K562 (cell line): ENCODE measurements around the gene HNRNPLL. TPM values are rescaled to one million over a fixed set of nuclear protein-coding genes. Genes with fewer than 3 reads are reported as not detected.

Experiments
- ARID3A ChIP-seq: IDR thresholded peaks from 2 replicates; pipeline ENCODE4 v1.6.1; 2012; ENCODE audit warnings: low read depth, low read length, improper control_type of control experiment, borderline replicate concordance
- CBX3 ChIP-seq, 2 experiments: IDR thresholded peaks; 1 replicate in 1 of 2; 2 replicates in 1 of 2; pipeline ENCODE4 v1.6.1; 2012; ENCODE audit warnings: inconsistent platforms in 2 of 2, low read length in 2 of 2, borderline replicate concordance in 1 of 2, control low read depth in 1 of 2
- E2F5 ChIP-seq: sonication (generic); formaldehyde crosslinking; IDR thresholded peaks from 2 replicates; pipeline ENCODE4 v1.8.0; 2022; ENCODE audit warnings: mild to moderate bottlenecking, missing genetic modification reagents
- IRF2 ChIP-seq: sonication (generic); formaldehyde crosslinking; IDR thresholded peaks from 2 replicates; pipeline ENCODE4 v1.8.1; 2022; ENCODE audit warnings: mild to moderate bottlenecking, missing genetic modification reagents
- RBM25 ChIP-seq: fragments of 200-400 bp; formaldehyde crosslinking; IDR thresholded peaks from 2 replicates; pipeline ENCODE4 v1.6.1; 2018; ENCODE audit warnings: low read length, low read depth, moderate library complexity; ENCODE audit not compliant: severe bottlenecking
- SMARCE1 ChIP-seq: fragments of 450-650 bp; IDR thresholded peaks from 2 replicates; pipeline ENCODE4 v1.7.1; 2016; ENCODE audit warnings: mild to moderate bottlenecking
- TAL1 ChIP-seq: fragments of 450-650 bp; IDR thresholded peaks from 2 replicates; pipeline ENCODE4 v1.6.1; 2016; ENCODE audit warnings: mild to moderate bottlenecking
- THAP7 ChIP-seq: fragments of 250-450 bp; sonication (Bioruptor Pico); IDR thresholded peaks from 2 replicates; pipeline ENCODE4 v1.5.0; 2021
- ZNF318 ChIP-seq, 2 experiments: fragments of 450-650 bp; IDR thresholded peaks; 2 replicates each; pipeline ENCODE4 v1.6.1; 2016; ENCODE audit warnings: mild to moderate bottlenecking in 2 of 2, borderline replicate concordance in 1 of 2, low read depth in 1 of 2, moderate library complexity in 1 of 2
- polyA plus RNA-seq, 8 experiments: library from polyadenylated mRNA; depleted of rRNA in 4 of 8; stranded (reverse) in 5 of 8; unstranded in 3 of 8; fragments of >200 nt; fragmentation: Nextera tagmentation in 2 of 8; fragmentation: Illumina TruSeq in 1 of 8; extraction: Ambion mirVana in 2 of 8; extraction: Trizol in 1 of 8; gene quantifications; 2 replicates each; pipeline versions ENCODE4 v1.2.1 to v1.2.3, GENCODE V29; 2011 to 2014; ENCODE audit warnings: inconsistent platforms in 1 of 8, missing spikeins in 1 of 8
- total RNA-seq, 7 experiments: library from RNA; depleted of rRNA in 6 of 7; stranded (reverse); fragments of >200 nt in 6 of 7; fragmentation: Illumina TruSeq in 2 of 7; extraction: Trizol in 2 of 7; gene quantifications; 2 replicates each; pipeline versions ENCODE4 v1.2.1 to v1.2.3, GENCODE V29; 2011 to 2021; ENCODE audit warnings: low replicate concordance in 1 of 7

HNRNPLL gene
- total and polyA plus RNA-seq, 9 of the 15 experiments (the other 6 are each of a cell fraction or from before 2014, with no cell fraction given), result 19.8 to 135 (median 57.8) TPM

GRCh38 chr2:38613849-38614213, 11.1 kb upstream of the HNRNPLL start (continued):
- TF ChIP-seq THAP7 (no peak), E2F5 (CRISPR knock-in tag) (no peak), ZNF318 (IDR thresholded peaks at IDR 0.05; ENCODE audit: borderline replicate concordance in 1 of 2, low read depth in 1 of 2) (no peak), CBX3 (IDR thresholded peaks at IDR 0.05; ENCODE audit: borderline replicate concordance in 1 of 2, low read length in 2 of 2) (no peak), TAL1 (peak; percentile 84), ARID3A (peak; percentile 52; the same call in 1 of the 2 replicates), SMARCE1 (peak; percentile 27; the same call in 1 of the 2 replicates), IRF2 (CRISPR knock-in tag) (no peak), RBM25 (no peak)
